ENCODE results near the gene PVALEF. TPM values are rescaled to one million over a fixed set of nuclear protein-coding genes. Genes with fewer than 3 reads are reported as not detected.

Gene PVALEF
- total and polyA plus RNA-seq, 2 donors (not counting 3 experiments of a cell fraction or from before 2014, with no cell fraction given): not detected

DNA sequence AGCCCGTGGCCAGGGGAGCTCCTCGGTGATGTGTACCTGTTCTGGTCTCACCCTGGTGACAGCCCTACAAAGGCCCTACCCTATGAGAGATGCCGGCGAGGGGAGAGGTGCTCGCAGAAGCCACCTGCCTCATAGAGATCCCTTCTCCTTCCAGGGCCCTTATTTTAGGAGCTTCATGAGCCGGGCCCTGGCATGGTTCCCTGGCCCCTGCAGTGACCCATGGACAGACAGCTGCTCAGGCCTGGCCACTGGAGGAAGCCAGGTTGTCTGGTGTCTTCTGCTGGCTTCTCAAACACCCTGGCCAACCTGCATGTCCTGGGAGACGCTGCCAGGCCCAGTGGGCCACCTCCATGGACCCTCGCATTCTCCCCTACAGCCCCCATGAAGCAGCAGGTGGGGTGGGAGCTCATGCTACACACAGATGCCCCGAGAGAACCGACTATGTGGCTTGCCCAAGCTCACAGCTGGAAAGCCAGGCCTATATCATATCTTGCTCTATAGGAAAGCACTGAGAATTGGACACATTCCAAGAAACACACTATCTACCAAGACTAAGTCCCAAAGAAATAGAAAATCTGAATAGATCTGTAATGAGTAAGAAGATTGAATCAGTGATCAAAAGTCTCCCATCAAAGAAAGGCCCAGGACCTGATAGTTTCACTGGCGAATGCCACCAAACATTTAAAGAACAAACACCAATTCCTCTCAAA is 7.9 kb downstream of the PVALEF start:
- Histone ChIP-seq H3K9me3 (replicated peaks; ENCODE audit: control insufficient read depth, insufficient read depth, low read length) (no peaks in the 10 kb centered on the region), H2AFZ (ENCODE audit: low read depth, low read length) (no peak overlapping the region), H3K79me2 (ENCODE audit: control insufficient read depth, insufficient read depth, low read length) (no peaks in the 10 kb centered on the region), H3K4me1 (ENCODE audit: control insufficient read depth, extremely low read depth, insufficient read depth, low read length) (no peaks in the 10 kb centered on the region), H3K27me3 (ENCODE audit: control insufficient read depth in 2 of 2, insufficient read depth in 2 of 2, low read length in 2 of 2) (no peaks in the 10 kb centered on the region), H3K9ac (replicated peaks; ENCODE audit: extremely low read depth, insufficient read depth, low read length) (no peak overlapping the region), H3K4me3 (replicated peaks in 1 of 3; ENCODE audit: insufficient read depth in 1 of 3, low read depth in 1 of 3, low read length in 3 of 3) (no peak overlapping the region), H4K20me1 (replicated peaks; ENCODE audit: control insufficient read depth, extremely low read depth, insufficient read depth, low read length) (no peaks in the 10 kb centered on the region), H3K4me2 (ENCODE audit: insufficient read depth, low read length) (no peak overlapping the region), H3K9me1 (replicated peaks; ENCODE audit: control insufficient read depth, extremely low read depth, insufficient read depth, low read length) (no peaks in the 10 kb centered on the region), H3K27ac (ENCODE audit: insufficient read depth, low read depth, low read length) (no peak overlapping the region), H3K36me3 (ENCODE audit: control insufficient read depth in 2 of 2, extremely low read depth in 1 of 2, insufficient read depth in 2 of 2, low read length in 2 of 2) (no peaks in the 10 kb centered on the region)
- ChIA-PET CTCF (no interaction called here), POLR2A (no interaction called here)
- no TSS peak for BruUV-seq (replicated peaks)
- dilution Hi-C loops (cut with MboI; ENCODE audit: extremely low pct_ligation_motif_present, low sequenced_read_pairs): no loop called here
- DNase-seq (ENCODE audit: low read depth, low spot score): no peak
- no peak for FAIRE-seq
- intact Hi-C loops (cut with micrococcal nuclease): no loop called here
- TF ChIP-seq MYC (IDR thresholded peaks at IDR 0.05; ENCODE audit: low read depth, low read length) (no peak), JUN (IDR thresholded peaks at IDR 0.05; ENCODE audit: borderline replicate concordance, insufficient read depth, insufficient read length, low read depth) (no peak), GATA2 (IDR thresholded peaks at IDR 0.05; ENCODE audit: insufficient read depth, insufficient read length, low read depth, low read length) (no peak), POLR2A (IDR thresholded peaks at IDR 0.05; ENCODE audit: low read depth, low read length) (no peak)

DNA sequence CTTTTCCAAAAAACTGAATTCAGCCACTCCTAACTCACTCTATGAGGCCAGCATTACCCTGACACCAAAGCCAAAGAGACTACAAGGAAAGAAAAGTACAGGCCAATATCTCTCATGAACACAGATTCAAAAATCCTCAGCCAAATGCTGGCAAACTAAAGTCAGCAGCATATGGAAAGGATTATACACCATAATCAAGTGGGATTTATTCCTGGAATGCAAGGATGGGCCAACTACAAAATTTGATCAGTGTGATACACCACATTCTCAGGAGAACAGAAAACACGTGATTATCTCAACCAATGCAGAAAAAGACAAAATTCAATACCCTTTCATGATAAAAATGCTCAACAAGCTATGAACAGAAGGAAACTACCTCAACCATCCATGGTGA is 8.5 kb downstream of the PVALEF start:
- H3K4me3 ChIP-seq (replicated peaks in 1 of 3; ENCODE audit: insufficient read depth in 1 of 3, low read depth in 1 of 3, low read length in 3 of 3): no peak overlapping the region
- dilution Hi-C loops (cut with MboI; ENCODE audit: extremely low pct_ligation_motif_present, low sequenced_read_pairs) (no loop called here), intact Hi-C loops (cut with micrococcal nuclease) (no loop called here)
- H3K27me3 ChIP-seq (ENCODE audit: control insufficient read depth in 2 of 2, insufficient read depth in 2 of 2, low read length in 2 of 2): no peaks in the 10 kb centered on the region
- no peaks in the 10 kb centered on the region for H3K9me1 ChIP-seq (replicated peaks; ENCODE audit: control insufficient read depth, extremely low read depth, insufficient read depth, low read length)
- H3K36me3 ChIP-seq (ENCODE audit: control insufficient read depth in 2 of 2, extremely low read depth in 1 of 2, insufficient read depth in 2 of 2, low read length in 2 of 2): no peaks in the 10 kb centered on the region
- BruUV-seq (replicated peaks): no TSS peak
- TF ChIP-seq EZH2 (IDR thresholded peaks at IDR 0.05; ENCODE audit: borderline replicate concordance, low read depth, low read length, severe bottlenecking) (no peak), FOS (IDR thresholded peaks at IDR 0.05; ENCODE audit: borderline replicate concordance, insufficient read depth, low read length) (no peak), MYC (IDR thresholded peaks at IDR 0.05; ENCODE audit: low read depth, low read length) (no peak), GATA2 (IDR thresholded peaks at IDR 0.05; ENCODE audit: insufficient read depth, insufficient read length, low read depth, low read length) (no peak), JUN (IDR thresholded peaks at IDR 0.05; ENCODE audit: borderline replicate concordance, insufficient read depth, insufficient read length, low read depth) (no peak), POLR2A (IDR thresholded peaks at IDR 0.05; ENCODE audit: low read depth, low read length) (no peak), POLR2AphosphoS5 (IDR thresholded peaks at IDR 0.05; ENCODE audit: insufficient read depth, low read depth, low read length) (no peak)
- TF ChIP-seq, protein P1, sequence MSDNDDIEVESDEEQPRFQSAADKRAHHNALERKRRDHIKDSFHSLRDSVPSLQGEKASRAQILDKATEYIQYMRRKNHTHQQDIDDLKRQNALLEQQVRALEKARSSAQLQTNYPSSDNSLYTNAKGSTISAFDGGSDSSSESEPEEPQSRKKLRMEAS (IDR thresholded peaks at IDR 0.05; ENCODE audit: insufficient read depth, insufficient read length): no peak
- TF ChIP-seq, protein P2, sequence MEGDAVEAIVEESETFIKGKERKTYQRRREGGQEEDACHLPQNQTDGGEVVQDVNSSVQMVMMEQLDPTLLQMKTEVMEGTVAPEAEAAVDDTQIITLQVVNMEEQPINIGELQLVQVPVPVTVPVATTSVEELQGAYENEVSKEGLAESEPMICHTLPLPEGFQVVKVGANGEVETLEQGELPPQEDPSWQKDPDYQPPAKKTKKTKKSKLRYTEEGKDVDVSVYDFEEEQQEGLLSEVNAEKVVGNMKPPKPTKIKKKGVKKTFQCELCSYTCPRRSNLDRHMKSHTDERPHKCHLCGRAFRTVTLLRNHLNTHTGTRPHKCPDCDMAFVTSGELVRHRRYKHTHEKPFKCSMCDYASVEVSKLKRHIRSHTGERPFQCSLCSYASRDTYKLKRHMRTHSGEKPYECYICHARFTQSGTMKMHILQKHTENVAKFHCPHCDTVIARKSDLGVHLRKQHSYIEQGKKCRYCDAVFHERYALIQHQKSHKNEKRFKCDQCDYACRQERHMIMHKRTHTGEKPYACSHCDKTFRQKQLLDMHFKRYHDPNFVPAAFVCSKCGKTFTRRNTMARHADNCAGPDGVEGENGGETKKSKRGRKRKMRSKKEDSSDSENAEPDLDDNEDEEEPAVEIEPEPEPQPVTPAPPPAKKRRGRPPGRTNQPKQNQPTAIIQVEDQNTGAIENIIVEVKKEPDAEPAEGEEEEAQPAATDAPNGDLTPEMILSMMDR (IDR thresholded peaks at IDR 0.05; ENCODE audit: extremely low read depth in 1 of 2, insufficient read depth in 1 of 2, low read depth in 1 of 2, low read length in 2 of 2): no peak
- H3K9ac ChIP-seq (replicated peaks; ENCODE audit: extremely low read depth, insufficient read depth, low read length): no peak overlapping the region
- H3K4me1 ChIP-seq (ENCODE audit: control insufficient read depth, extremely low read depth, insufficient read depth, low read length): no peaks in the 10 kb centered on the region
- no peak for FAIRE-seq
- H3K9me3 ChIP-seq (replicated peaks; ENCODE audit: control insufficient read depth, insufficient read depth, low read length): no peaks in the 10 kb centered on the region
- H4K20me1 ChIP-seq (replicated peaks; ENCODE audit: control insufficient read depth, extremely low read depth, insufficient read depth, low read length): no peaks in the 10 kb centered on the region
- H3K4me2 ChIP-seq (ENCODE audit: insufficient read depth, low read length): no peak overlapping the region
- H2AFZ ChIP-seq (ENCODE audit: low read depth, low read length): no peak overlapping the region
- H3K79me2 ChIP-seq (ENCODE audit: control insufficient read depth, insufficient read depth, low read length): no peaks in the 10 kb centered on the region
- no peak for DNase-seq (ENCODE audit: low read depth, low spot score)
- CTCF ChIA-PET: interaction anchor here (1.3 kb wide), 1 partner anchor 15 kb away, joined by 4 read pairs; no protein-coding TSS in a partner anchor
- POLR2A ChIA-PET: no interaction called here
- H3K27ac ChIP-seq (ENCODE audit: insufficient read depth, low read depth, low read length): no peak overlapping the region
